C4-2B (cell line): ENCODE data around the gene C6orf132.

ENCODE experiments used
- ZFX ChIP-seq: fragments of 450-650 bp; IDR thresholded peaks from 2 replicates; pipeline ENCODE4 v1.6.1; 2017
- TF ChIP-seq, protein P1 (sequence below): fragments of 450-650 bp; conservative IDR thresholded peaks from 2 replicates; pipeline ENCODE4 v1.5.1; 2017; ENCODE audit warnings: mild to moderate bottlenecking

DNA sequence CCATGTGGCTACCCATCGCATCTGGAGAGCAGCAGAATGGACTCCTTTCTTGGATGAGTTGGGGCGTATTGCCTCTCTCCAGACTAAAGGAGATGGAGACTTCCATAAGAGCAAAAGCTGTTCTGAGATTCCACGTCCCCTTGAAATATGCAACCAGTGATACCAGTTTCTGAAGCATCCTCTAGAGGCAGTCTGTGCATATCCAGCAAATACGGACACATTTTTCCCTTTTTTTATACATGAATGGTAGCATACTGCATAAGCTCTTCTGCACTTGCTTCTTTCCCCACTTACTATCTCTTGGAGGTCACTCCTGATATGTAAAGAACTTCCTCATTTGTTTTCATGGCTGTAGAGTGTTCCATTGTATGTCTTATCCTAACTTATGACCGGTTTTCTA, 57.5 kb downstream of the C6orf132 start:
- TF ChIP-seq, protein P1, sequence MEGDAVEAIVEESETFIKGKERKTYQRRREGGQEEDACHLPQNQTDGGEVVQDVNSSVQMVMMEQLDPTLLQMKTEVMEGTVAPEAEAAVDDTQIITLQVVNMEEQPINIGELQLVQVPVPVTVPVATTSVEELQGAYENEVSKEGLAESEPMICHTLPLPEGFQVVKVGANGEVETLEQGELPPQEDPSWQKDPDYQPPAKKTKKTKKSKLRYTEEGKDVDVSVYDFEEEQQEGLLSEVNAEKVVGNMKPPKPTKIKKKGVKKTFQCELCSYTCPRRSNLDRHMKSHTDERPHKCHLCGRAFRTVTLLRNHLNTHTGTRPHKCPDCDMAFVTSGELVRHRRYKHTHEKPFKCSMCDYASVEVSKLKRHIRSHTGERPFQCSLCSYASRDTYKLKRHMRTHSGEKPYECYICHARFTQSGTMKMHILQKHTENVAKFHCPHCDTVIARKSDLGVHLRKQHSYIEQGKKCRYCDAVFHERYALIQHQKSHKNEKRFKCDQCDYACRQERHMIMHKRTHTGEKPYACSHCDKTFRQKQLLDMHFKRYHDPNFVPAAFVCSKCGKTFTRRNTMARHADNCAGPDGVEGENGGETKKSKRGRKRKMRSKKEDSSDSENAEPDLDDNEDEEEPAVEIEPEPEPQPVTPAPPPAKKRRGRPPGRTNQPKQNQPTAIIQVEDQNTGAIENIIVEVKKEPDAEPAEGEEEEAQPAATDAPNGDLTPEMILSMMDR, result no peak
- no peak for TF ChIP-seq ZFX
